Activated T-cell treated with anti-CD3 and anti-CD28 coated beads, Interleukin-2, amount 50 U/mL, for 72 hours (primary cell): ENCODE results near the gene WDPCP. TPM values are rescaled to one million over a fixed set of nuclear protein-coding genes. Genes with fewer than 3 reads are reported as not detected.
A peak's percentile ranks its signal among the peaks of the same experiment; 100 is the strongest.
"Not testable (repeated sequence)": the region's sequence is repeated elsewhere in the genome, so short reads cannot be mapped to it uniquely, and the experiment has no call there.

Source experiments
- ATAC-seq, 2 donors: fragments of 150-1000 bp; cut with Tn5 transposase; replicated peaks in 1 of 2; 2 replicates each; pipeline ENCODE4 v1.10.0; 2021; ENCODE audit warnings: moderate library complexity in 2 of 2, mild to moderate bottlenecking in 1 of 2
- DNase-seq, 2 donors: peaks; one replicate each; pipeline ENCODE4 v3.0.0; 2021 to 2022; ENCODE audit warnings: mixed read lengths in 1 of 2
- H3K27ac Mint-ChIP-seq: one replicate; pipeline ENCODE4 v1.8.0; 2022; ENCODE audit warnings: mild to moderate bottlenecking, moderate library complexity, mixed read lengths
- H3K27me3 Mint-ChIP-seq: one replicate; pipeline ENCODE4 v1.8.0; 2022; ENCODE audit warnings: low read depth, mixed read lengths
- H3K36me3 Mint-ChIP-seq, 2 donors: one replicate each; pipeline ENCODE4 v1.8.0; 2022; ENCODE audit warnings: mixed read lengths in 2 of 2, mild to moderate bottlenecking in 1 of 2; ENCODE audit not compliant: insufficient read depth in 2 of 2
- H3K4me1 Mint-ChIP-seq: one replicate; pipeline ENCODE4 v1.8.0; 2022; ENCODE audit warnings: low read depth, mixed read lengths
- H3K4me3 Mint-ChIP-seq, 2 donors: one replicate each; pipeline ENCODE4 v1.8.0; 2022; ENCODE audit warnings: mild to moderate bottlenecking in 2 of 2, mixed read lengths in 2 of 2, moderate library complexity in 2 of 2
- H3K9me3 Mint-ChIP-seq, 2 donors: one replicate each; pipeline ENCODE4 v1.8.0; 2022; ENCODE audit warnings: mixed read lengths in 2 of 2
- total RNA-seq, 2 donors: library from RNA; stranded (reverse); gene quantifications; one replicate each; pipeline ENCODE4 v1.2.3, GENCODE V29; 2022

Gene WDPCP
- total RNA-seq, 2 donors from 2014 or later = 7.0 to 10.0 TPM

DNA sequence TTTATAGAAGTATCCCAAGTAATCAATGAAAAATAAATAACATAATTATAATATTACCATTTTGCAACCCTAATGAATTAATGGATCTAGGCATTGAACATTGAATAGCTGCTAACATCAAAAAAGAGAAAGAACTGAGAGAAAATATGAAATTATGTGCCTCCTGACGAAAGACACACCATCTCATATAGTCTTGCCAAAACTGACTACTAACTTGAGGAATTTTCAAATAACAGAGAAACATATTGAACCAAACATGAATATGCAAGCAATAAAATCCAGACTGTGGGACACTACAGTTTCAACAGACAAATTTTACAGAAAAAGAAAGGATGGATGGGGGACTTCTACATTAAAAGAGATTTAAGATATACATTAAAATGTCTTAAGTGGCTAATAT is 165.7 kb downstream of the WDPCP start:
- DNase-seq (no peak), ATAC-seq (no peak)
- H3K4me1 Mint-ChIP-seq = no peaks in the 10 kb centered on the region
- peaks cover under 1 to 3% of the 10 kb centered on the region in 2 donors for H3K36me3 Mint-ChIP-seq
- H3K27ac Mint-ChIP-seq = no peak overlapping the region
- H3K9me3 Mint-ChIP-seq = peaks cover 0 to under 1% of the 10 kb centered on the region in 2 donors
- no peaks in the 10 kb centered on the region for H3K27me3 Mint-ChIP-seq
- no peak overlapping the region for H3K4me3 Mint-ChIP-seq

DNA sequence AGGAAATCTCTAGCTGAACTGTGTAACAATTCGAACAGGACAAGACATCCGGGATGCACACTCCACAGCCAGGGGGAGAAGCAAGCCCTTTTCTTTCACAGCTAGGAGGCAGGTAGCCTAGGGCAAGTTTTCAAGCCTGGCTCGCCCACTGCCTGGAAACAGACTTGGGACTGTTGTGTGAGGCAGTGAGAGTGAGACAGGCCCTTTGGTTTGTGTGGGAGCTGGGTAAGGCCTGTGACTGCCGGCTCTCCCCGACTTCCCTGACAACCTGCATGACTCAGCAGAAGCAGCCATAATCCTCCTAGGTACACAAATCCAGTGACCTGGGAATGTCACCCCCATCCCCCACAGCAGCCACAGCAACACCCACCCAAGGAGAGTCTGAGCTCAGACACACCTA is 179.7 kb downstream of the WDPCP start:
- no peak overlapping the region for H3K4me3 Mint-ChIP-seq
- H3K27ac Mint-ChIP-seq = no peak overlapping the region
- H3K27me3 Mint-ChIP-seq = no peaks in the 10 kb centered on the region
- H3K4me1 Mint-ChIP-seq = no peaks in the 10 kb centered on the region
- no peak for ATAC-seq
- no peaks in the 10 kb centered on the region for H3K9me3 Mint-ChIP-seq
- no peak for DNase-seq
- no peaks in the 10 kb centered on the region for H3K36me3 Mint-ChIP-seq

DNA sequence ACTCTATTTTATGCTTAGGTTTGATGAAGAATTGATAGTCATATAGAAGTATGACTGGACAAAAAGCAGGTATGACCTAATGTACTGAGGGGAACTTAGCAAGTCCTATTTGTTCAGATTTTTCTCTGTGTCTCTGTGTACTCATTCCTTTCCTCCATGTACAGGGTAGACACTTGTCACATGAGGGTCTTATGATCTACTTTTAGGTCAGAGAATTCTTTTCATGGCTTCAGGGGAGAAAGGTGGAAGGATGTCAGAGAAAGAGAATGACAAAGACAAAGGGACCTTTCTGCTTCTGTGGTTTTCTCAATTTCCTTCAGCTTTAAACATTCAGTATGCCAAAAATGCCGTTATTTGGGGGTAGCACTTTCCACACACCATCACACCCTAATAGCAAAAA is 181.6 kb downstream of the WDPCP start:
- H3K9me3 Mint-ChIP-seq = peaks cover 0 to 3% of the 10 kb centered on the region in 2 donors
- H3K36me3 Mint-ChIP-seq = peaks cover 3 to 7% of the 10 kb centered on the region in 2 donors
- no peak for DNase-seq
- H3K27ac Mint-ChIP-seq = no peak overlapping the region
- no peaks in the 10 kb centered on the region for H3K27me3 Mint-ChIP-seq
- H3K4me3 Mint-ChIP-seq = no peak overlapping the region
- no peak for ATAC-seq
- no peaks in the 10 kb centered on the region for H3K4me1 Mint-ChIP-seq

DNA sequence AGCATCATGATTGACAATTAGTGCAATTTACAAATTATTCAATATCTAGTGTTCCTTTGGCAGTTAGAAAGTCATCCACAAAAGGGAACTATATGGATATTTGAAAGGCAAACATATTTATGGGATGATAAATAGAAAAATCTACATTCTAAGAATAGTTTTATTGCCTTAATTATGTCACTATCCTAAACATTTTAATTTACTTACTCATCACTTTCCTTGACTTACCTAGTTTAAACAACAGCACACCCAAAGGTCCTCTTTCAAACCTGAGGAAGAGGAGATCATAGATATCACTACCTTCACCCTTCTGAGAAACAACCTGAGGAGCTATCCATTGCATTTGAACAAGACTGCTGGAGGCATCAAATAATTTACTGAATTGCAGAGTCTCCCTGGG is 184.5 kb downstream of the WDPCP start:
- ATAC-seq (no peak), DNase-seq (no peak)
- Mint-ChIP-seq H3K4me3 (no peak overlapping the region), H3K4me1 (no peaks in the 10 kb centered on the region), H3K9me3 (peaks cover 0 to 3% of the 10 kb centered on the region in 2 donors), H3K27ac (no peak overlapping the region), H3K27me3 (no peaks in the 10 kb centered on the region), H3K36me3 (peaks cover 3 to 7% of the 10 kb centered on the region in 2 donors)

GRCh38 chr2:63402889-63403288 is 185.4 kb downstream of the WDPCP start:
- not testable (repeated sequence) for H3K27me3 Mint-ChIP-seq, H3K4me3 Mint-ChIP-seq, H3K27ac Mint-ChIP-seq, H3K36me3 Mint-ChIP-seq, DNase-seq, H3K9me3 Mint-ChIP-seq, ATAC-seq, H3K4me1 Mint-ChIP-seq

DNA sequence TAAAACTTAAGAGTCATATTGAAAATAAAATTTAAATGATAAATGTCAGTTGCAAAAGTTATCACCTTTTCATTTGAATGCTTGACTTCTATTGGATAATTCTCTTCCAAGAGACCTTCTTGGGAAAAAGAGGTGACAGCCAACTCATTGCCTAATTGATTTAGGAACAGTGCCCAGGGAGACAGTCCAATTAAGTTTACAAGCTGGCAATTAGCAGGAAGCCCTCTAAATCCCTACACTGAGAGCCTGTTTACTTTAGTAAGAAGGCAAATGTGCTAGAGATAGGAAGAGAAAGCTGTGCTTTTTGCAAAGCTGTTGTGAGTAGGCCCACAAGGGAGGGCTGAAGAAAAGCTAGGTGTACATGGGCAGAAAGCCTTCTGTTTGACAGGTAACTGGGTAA is 189.1 kb downstream of the WDPCP start:
- peaks cover 1 to 5% of the 10 kb centered on the region in 2 donors for H3K9me3 Mint-ChIP-seq
- H3K27me3 Mint-ChIP-seq = no peaks in the 10 kb centered on the region
- ATAC-seq (no peak), DNase-seq (no peak)
- H3K4me1 Mint-ChIP-seq = no peaks in the 10 kb centered on the region
- no peak overlapping the region for H3K4me3 Mint-ChIP-seq
- H3K36me3 Mint-ChIP-seq = peaks cover 5 to 7% of the 10 kb centered on the region in 2 donors
- no peak overlapping the region for H3K27ac Mint-ChIP-seq

DNA sequence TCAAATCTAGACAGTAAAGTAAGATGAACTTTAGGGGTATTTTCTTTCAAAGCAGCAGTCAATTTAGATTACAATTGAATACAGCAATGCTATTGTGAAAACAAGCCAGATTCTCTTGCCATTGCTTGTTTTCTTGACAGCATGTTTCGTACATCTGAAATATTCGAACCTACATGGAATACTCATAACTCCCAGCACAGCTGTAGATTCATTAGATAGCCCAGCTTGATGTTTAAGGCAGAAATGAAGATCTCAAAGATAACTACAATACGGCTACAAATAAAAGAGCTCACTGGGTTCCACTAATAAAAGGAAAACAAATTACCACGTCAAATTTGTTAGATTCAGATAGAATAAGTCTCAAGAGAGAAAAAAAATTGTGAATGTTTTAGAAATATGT is 208.8 kb downstream of the WDPCP start:
- Mint-ChIP-seq H3K27me3 (no peaks in the 10 kb centered on the region), H3K4me3 (no peak overlapping the region), H3K9me3 (no peaks in the 10 kb centered on the region), H3K4me1 (peaks cover 9% of the 10 kb centered on the region), H3K27ac (no peak overlapping the region), H3K36me3 (no peaks in the 10 kb centered on the region)
- DNase-seq (no peak), ATAC-seq (no peak)

- Mint-ChIP-seq H3K36me3 (no peaks in the 10 kb centered on the region), H3K9me3 (peaks cover 0 to under 1% of the 10 kb centered on the region in 2 donors), H3K4me3 (no peak overlapping the region), H3K27me3 (no peaks in the 10 kb centered on the region), H3K27ac (peak overlapping the region; percentile 80), H3K4me1 (peaks cover 9% of the 10 kb centered on the region)
- DNase-seq (no peak), ATAC-seq (peak; percentile 27 to 49)
Measured at GRCh38 chr2:63378589-63378988, 209.7 kb downstream of the WDPCP start.

DNA sequence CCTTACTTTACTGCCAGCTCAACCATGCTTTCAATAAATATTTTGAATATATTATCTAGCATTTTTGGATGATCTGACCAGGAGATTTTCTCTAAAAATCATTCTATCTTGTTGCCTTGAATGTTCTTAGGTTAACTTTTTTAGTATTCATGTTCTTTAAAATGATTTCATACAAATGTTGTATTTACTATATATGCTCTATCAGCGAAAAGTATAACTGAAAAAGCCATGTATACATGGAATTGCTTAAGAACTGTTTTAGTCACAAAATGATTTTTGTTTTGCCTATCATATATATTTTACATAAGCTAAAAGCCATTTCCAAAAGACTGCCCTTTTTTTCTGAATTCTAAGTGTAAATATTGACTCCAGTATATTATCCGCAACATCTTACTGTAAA is 213.9 kb downstream of the WDPCP start:
- DNase-seq (no peak), ATAC-seq (no peak)
- Mint-ChIP-seq H3K27me3 (no peaks in the 10 kb centered on the region), H3K36me3 (peaks cover 1 to 6% of the 10 kb centered on the region in 2 donors), H3K4me1 (peaks cover 9% of the 10 kb centered on the region), H3K4me3 (no peak overlapping the region), H3K27ac (no peak overlapping the region), H3K9me3 (peaks cover 3 to 6% of the 10 kb centered on the region in 2 donors)

- H3K27ac Mint-ChIP-seq = no peak overlapping the region
- H3K27me3 Mint-ChIP-seq = no peaks in the 10 kb centered on the region
- peaks cover 3 to 6% of the 10 kb centered on the region in 2 donors for H3K9me3 Mint-ChIP-seq
- H3K4me1 Mint-ChIP-seq = no peaks in the 10 kb centered on the region
- H3K36me3 Mint-ChIP-seq = peaks cover 1 to 6% of the 10 kb centered on the region in 2 donors
- ATAC-seq (no peak), DNase-seq (no peak)
- no peak overlapping the region for H3K4me3 Mint-ChIP-seq
Measured at GRCh38 chr2:63372549-63372948, 215.7 kb downstream of the WDPCP start.

GRCh38 chr2:63369146-63369545 is 219.1 kb downstream of the WDPCP start:
- peaks cover 1 to 6% of the 10 kb centered on the region in 2 donors for H3K36me3 Mint-ChIP-seq

GRCh38 chr2:63364866-63365265 is 223.4 kb downstream of the WDPCP start:
- Mint-ChIP-seq H3K27me3 (no peaks in the 10 kb centered on the region), H3K4me1 (no peaks in the 10 kb centered on the region), H3K36me3 (no peaks in the 10 kb centered on the region), H3K9me3 (no peaks in the 10 kb centered on the region), H3K4me3 (no peak overlapping the region), H3K27ac (no peak overlapping the region)
- DNase-seq (no peak), ATAC-seq (no peak)

More at GRCh38 chr2:63369146-63369545, 219.1 kb downstream of the WDPCP start:
- Mint-ChIP-seq H3K9me3 (peaks cover 3 to 6% of the 10 kb centered on the region in 2 donors), H3K27ac (no peak overlapping the region), H3K4me3 (no peak overlapping the region), H3K4me1 (no peaks in the 10 kb centered on the region), H3K27me3 (no peaks in the 10 kb centered on the region)
- DNase-seq (no peak), ATAC-seq (no peak)

DNA sequence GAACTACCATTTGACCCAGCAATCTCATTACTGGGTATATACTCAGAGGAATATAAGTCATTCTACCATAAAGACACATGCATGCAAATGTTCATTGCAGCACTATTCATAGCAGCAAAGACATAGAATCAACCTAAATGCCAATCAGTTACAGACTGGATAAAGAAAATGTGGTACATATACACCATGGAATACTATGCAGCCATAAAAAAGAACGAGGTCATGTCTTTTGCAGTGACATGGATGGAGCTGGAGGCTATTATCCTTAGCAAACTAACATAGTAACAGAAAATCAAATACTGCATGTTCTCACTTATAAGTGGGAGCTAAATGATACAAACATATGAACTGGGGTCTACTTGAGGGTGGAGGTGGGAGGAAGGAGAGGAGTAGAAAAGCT is 230.6 kb downstream of the WDPCP start:
- H3K4me1 Mint-ChIP-seq, DNase-seq, ATAC-seq, H3K4me3 Mint-ChIP-seq, H3K27me3 Mint-ChIP-seq, H3K27ac Mint-ChIP-seq: not testable (repeated sequence)
- Mint-ChIP-seq H3K9me3 (peaks cover 4 to 14% of the 10 kb centered on the region in 2 donors), H3K36me3 (peaks cover 3 to 12% of the 10 kb centered on the region in 2 donors)

- Mint-ChIP-seq H3K4me3 (no peak overlapping the region), H3K4me1 (no peaks in the 10 kb centered on the region), H3K27me3 (no peaks in the 10 kb centered on the region), H3K9me3 (peaks cover 10 to 12% of the 10 kb centered on the region in 2 donors), H3K36me3 (peaks cover 15 to 23% of the 10 kb centered on the region in 2 donors), H3K27ac (no peak overlapping the region)
- DNase-seq (no peak), ATAC-seq (no peak)
Measured at GRCh38 chr2:63347361-63347760, 240.9 kb downstream of the WDPCP start.
